NB4 (cell line): Measurements from ENCODE around the gene CCM2L.

Experiments used
- POLR2A ChIP-seq: IDR thresholded peaks from 2 replicates; pipeline ENCODE4 v1.6.1; 2011; ENCODE audit warnings: mild to moderate bottlenecking; ENCODE audit not compliant: insufficient read length; ENCODE audit errors: extremely low read depth
- TF ChIP-seq, protein P1 (sequence below): IDR thresholded peaks from one replicate; pipeline ENCODE4 v1.5.1; 2012; ENCODE audit warnings: low read depth, low read length

DNA sequence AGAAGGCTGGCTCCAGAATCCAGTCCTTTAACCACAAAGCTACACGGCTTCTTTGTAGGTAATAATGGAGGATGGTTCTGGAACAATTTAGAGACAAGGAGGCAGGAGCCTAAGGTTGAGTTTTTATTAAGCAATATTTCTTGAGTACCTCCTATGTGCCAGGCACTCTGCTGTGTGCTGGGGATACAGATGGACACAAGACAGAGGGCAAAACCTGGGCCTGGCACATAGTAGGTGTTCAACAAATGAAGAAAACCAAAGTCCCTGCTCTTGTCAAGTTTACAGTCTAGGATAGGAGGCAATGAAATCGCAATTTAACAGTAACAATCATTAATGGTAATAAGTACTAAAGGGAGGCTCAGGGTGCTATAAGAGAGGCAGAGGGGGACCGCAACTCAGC, 17.4 kb downstream of the CCM2L start:
- TF ChIP-seq, protein P1, sequence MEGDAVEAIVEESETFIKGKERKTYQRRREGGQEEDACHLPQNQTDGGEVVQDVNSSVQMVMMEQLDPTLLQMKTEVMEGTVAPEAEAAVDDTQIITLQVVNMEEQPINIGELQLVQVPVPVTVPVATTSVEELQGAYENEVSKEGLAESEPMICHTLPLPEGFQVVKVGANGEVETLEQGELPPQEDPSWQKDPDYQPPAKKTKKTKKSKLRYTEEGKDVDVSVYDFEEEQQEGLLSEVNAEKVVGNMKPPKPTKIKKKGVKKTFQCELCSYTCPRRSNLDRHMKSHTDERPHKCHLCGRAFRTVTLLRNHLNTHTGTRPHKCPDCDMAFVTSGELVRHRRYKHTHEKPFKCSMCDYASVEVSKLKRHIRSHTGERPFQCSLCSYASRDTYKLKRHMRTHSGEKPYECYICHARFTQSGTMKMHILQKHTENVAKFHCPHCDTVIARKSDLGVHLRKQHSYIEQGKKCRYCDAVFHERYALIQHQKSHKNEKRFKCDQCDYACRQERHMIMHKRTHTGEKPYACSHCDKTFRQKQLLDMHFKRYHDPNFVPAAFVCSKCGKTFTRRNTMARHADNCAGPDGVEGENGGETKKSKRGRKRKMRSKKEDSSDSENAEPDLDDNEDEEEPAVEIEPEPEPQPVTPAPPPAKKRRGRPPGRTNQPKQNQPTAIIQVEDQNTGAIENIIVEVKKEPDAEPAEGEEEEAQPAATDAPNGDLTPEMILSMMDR: no peak
- TF ChIP-seq POLR2A: no peak
